Measurements from ENCODE around the gene FPGS.

The FPGS gene

GRCh38 chr9:127810378-127811187 lies 7.9 kb downstream of the FPGS start:
- H4K8ac ChIP-seq (ENCODE audit: low read depth, low read length): no peak overlapping the region
- H2BK120ac ChIP-seq (ENCODE audit: low read depth, low read length): no peak overlapping the region
- no peak overlapping the region for H2AK5ac ChIP-seq (ENCODE audit: low read length)
- H3K23ac ChIP-seq (ENCODE audit: low read length): no peak overlapping the region
- H3K36me3 ChIP-seq (ENCODE audit: control insufficient read depth, insufficient read depth, low read length): peaks cover 7% of the 10 kb centered on the region
- no peak overlapping the region for H3K4me2 ChIP-seq (ENCODE audit: low read length)
- H3K27me3 ChIP-seq (ENCODE audit: insufficient read depth, low read length, poor library complexity): no peaks in the 10 kb centered on the region
- no peak overlapping the region for H2BK5ac ChIP-seq (ENCODE audit: low read length)
- no peak overlapping the region for H3K56ac ChIP-seq (ENCODE audit: low read length)
- no peaks in the 10 kb centered on the region for H3K79me1 ChIP-seq (ENCODE audit: low read length)
- no peak overlapping the region for H4K5ac ChIP-seq (ENCODE audit: low read length)
- H3K4me1 ChIP-seq (ENCODE audit: control insufficient read depth, low read depth, low read length): no peaks in the 10 kb centered on the region
- no peak overlapping the region for H3K27ac ChIP-seq (ENCODE audit: low read depth, low read length)
- DNase-seq: no peak
- peak overlapping the region; percentile 56 for H3K9ac ChIP-seq (ENCODE audit: low read length)
- WGBS (ENCODE audit: extremely low coverage, insufficient coverage, low lambda C conversion rate): no CpG with 5 or more reads among the region's 10 CpGs
- no peak overlapping the region for H3K4ac ChIP-seq (ENCODE audit: low read depth, low read length)
- H3K79me2 ChIP-seq (ENCODE audit: control insufficient read depth, insufficient read depth, low read length): no peaks in the 10 kb centered on the region
- no peak overlapping the region for H3K18ac ChIP-seq (ENCODE audit: low read length)
- H2BK15ac ChIP-seq (replicated peaks; ENCODE audit: low read depth): no peak overlapping the region
- no peak overlapping the region for H3K4me3 ChIP-seq (ENCODE audit: low read length)

GRCh38 chr9:127812011-127812410 lies 9.3 kb downstream of the FPGS start:
- H3K9ac ChIP-seq (ENCODE audit: low read length): no peak overlapping the region
- no peaks in the 10 kb centered on the region for H3K79me1 ChIP-seq (ENCODE audit: low read length)
- H2BK15ac ChIP-seq (replicated peaks; ENCODE audit: low read depth): no peak overlapping the region
- no peak overlapping the region for H2AK5ac ChIP-seq (ENCODE audit: low read length)
- H3K4ac ChIP-seq (ENCODE audit: low read depth, low read length): no peak overlapping the region
- H3K4me1 ChIP-seq (ENCODE audit: control insufficient read depth, low read depth, low read length): no peaks in the 10 kb centered on the region
- no peak overlapping the region for H4K8ac ChIP-seq (ENCODE audit: low read depth, low read length)
- no peak overlapping the region for H3K4me3 ChIP-seq (ENCODE audit: low read length)
- peaks cover 7% of the 10 kb centered on the region for H3K36me3 ChIP-seq (ENCODE audit: control insufficient read depth, insufficient read depth, low read length)
- no peak overlapping the region for H2BK5ac ChIP-seq (ENCODE audit: low read length)
- H3K56ac ChIP-seq (ENCODE audit: low read length): no peak overlapping the region
- H3K4me2 ChIP-seq (ENCODE audit: low read length): no peak overlapping the region
- H4K5ac ChIP-seq (ENCODE audit: low read length): no peak overlapping the region
- no peak overlapping the region for H2BK120ac ChIP-seq (ENCODE audit: low read depth, low read length)
- no peaks in the 10 kb centered on the region for H3K27me3 ChIP-seq (ENCODE audit: insufficient read depth, low read length, poor library complexity)
- no peaks in the 10 kb centered on the region for H3K79me2 ChIP-seq (ENCODE audit: control insufficient read depth, insufficient read depth, low read length)
- DNase-seq: no peak
- H3K23ac ChIP-seq (ENCODE audit: low read length): no peak overlapping the region
- H3K18ac ChIP-seq (ENCODE audit: low read length): no peak overlapping the region
- H3K27ac ChIP-seq (ENCODE audit: low read depth, low read length): no peak overlapping the region
- WGBS (ENCODE audit: extremely low coverage, insufficient coverage, low lambda C conversion rate): no CpG with 5 or more reads among the region's 6 CpGs

- Histone ChIP-seq H2BK120ac (ENCODE audit: low read depth, low read length) (no peak overlapping the region), H2AK5ac (ENCODE audit: low read length) (no peak overlapping the region), H3K23ac (ENCODE audit: low read length) (no peak overlapping the region), H3K36me3 (ENCODE audit: control insufficient read depth, insufficient read depth, low read length) (peaks cover 7% of the 10 kb centered on the region), H3K4me2 (ENCODE audit: low read length) (no peak overlapping the region), H3K79me2 (ENCODE audit: control insufficient read depth, insufficient read depth, low read length) (no peaks in the 10 kb centered on the region), H3K4ac (ENCODE audit: low read depth, low read length) (no peak overlapping the region), H3K4me3 (ENCODE audit: low read length) (no peak overlapping the region), H3K79me1 (ENCODE audit: low read length) (no peaks in the 10 kb centered on the region), H2BK15ac (replicated peaks; ENCODE audit: low read depth) (no peak overlapping the region), H3K27ac (ENCODE audit: low read depth, low read length) (no peak overlapping the region), H3K56ac (ENCODE audit: low read length) (no peak overlapping the region), H3K9ac (ENCODE audit: low read length) (no peak overlapping the region), H3K27me3 (ENCODE audit: insufficient read depth, low read length, poor library complexity) (no peaks in the 10 kb centered on the region), H4K5ac (ENCODE audit: low read length) (no peak overlapping the region), H4K8ac (ENCODE audit: low read depth, low read length) (no peak overlapping the region), H3K18ac (ENCODE audit: low read length) (no peak overlapping the region), H2BK5ac (ENCODE audit: low read length) (no peak overlapping the region), H3K4me1 (ENCODE audit: control insufficient read depth, low read depth, low read length) (no peaks in the 10 kb centered on the region)
- DNase-seq: no peak
- no CpG with 5 or more reads among the region's 19 CpGs for WGBS (ENCODE audit: extremely low coverage, insufficient coverage, low lambda C conversion rate)
These were observed 10.4 kb downstream of the FPGS start for GRCh38 chr9:127812936-127813675.

GRCh38 chr9:127813686-127814226 lies 11.1 kb downstream of the FPGS start:
- Histone ChIP-seq H3K79me1 (ENCODE audit: low read length) (no peaks in the 10 kb centered on the region), H3K23ac (ENCODE audit: low read length) (no peak overlapping the region), H3K4me1 (ENCODE audit: control insufficient read depth, low read depth, low read length) (no peaks in the 10 kb centered on the region), H3K56ac (ENCODE audit: low read length) (no peak overlapping the region), H3K27ac (ENCODE audit: low read depth, low read length) (no peak overlapping the region), H2BK5ac (ENCODE audit: low read length) (no peak overlapping the region), H3K27me3 (ENCODE audit: insufficient read depth, low read length, poor library complexity) (no peaks in the 10 kb centered on the region), H2AK5ac (ENCODE audit: low read length) (no peak overlapping the region), H3K79me2 (ENCODE audit: control insufficient read depth, insufficient read depth, low read length) (no peaks in the 10 kb centered on the region), H3K36me3 (ENCODE audit: control insufficient read depth, insufficient read depth, low read length) (peaks cover 7% of the 10 kb centered on the region), H3K18ac (ENCODE audit: low read length) (no peak overlapping the region), H4K8ac (ENCODE audit: low read depth, low read length) (no peak overlapping the region), H3K4ac (ENCODE audit: low read depth, low read length) (no peak overlapping the region), H3K4me2 (ENCODE audit: low read length) (no peak overlapping the region), H2BK15ac (replicated peaks; ENCODE audit: low read depth) (no peak overlapping the region), H2BK120ac (ENCODE audit: low read depth, low read length) (no peak overlapping the region), H3K4me3 (ENCODE audit: low read length) (no peak overlapping the region), H4K5ac (ENCODE audit: low read length) (no peak overlapping the region), H3K9ac (ENCODE audit: low read length) (no peak overlapping the region)
- no peak for DNase-seq
- WGBS (ENCODE audit: extremely low coverage, insufficient coverage, low lambda C conversion rate): no CpG with 5 or more reads among the region's 9 CpGs

- H3K56ac ChIP-seq (ENCODE audit: low read length): no peak overlapping the region
- H3K36me3 ChIP-seq (ENCODE audit: control insufficient read depth, insufficient read depth, low read length): peaks cover 7% of the 10 kb centered on the region
- DNase-seq: no peak
These were observed 12.2 kb downstream of the FPGS start for GRCh38 chr9:127814619-127815511.

More at GRCh38 chr9:127814619-127815511, 12.2 kb downstream of the FPGS start:
- Histone ChIP-seq H2BK5ac (ENCODE audit: low read length) (no peak overlapping the region), H2BK120ac (ENCODE audit: low read depth, low read length) (no peak overlapping the region), H3K79me1 (ENCODE audit: low read length) (no peaks in the 10 kb centered on the region), H4K5ac (ENCODE audit: low read length) (no peak overlapping the region), H2BK15ac (replicated peaks; ENCODE audit: low read depth) (no peak overlapping the region), H2AK5ac (ENCODE audit: low read length) (no peak overlapping the region), H3K4me1 (ENCODE audit: control insufficient read depth, low read depth, low read length) (no peaks in the 10 kb centered on the region), H4K8ac (ENCODE audit: low read depth, low read length) (no peak overlapping the region), H3K4ac (ENCODE audit: low read depth, low read length) (no peak overlapping the region), H3K18ac (ENCODE audit: low read length) (no peak overlapping the region), H3K4me3 (ENCODE audit: low read length) (no peak overlapping the region), H3K4me2 (ENCODE audit: low read length) (no peak overlapping the region), H3K27me3 (ENCODE audit: insufficient read depth, low read length, poor library complexity) (no peaks in the 10 kb centered on the region), H3K23ac (ENCODE audit: low read length) (no peak overlapping the region), H3K79me2 (ENCODE audit: control insufficient read depth, insufficient read depth, low read length) (no peaks in the 10 kb centered on the region), H3K27ac (ENCODE audit: low read depth, low read length) (no peak overlapping the region), H3K9ac (ENCODE audit: low read length) (no peak overlapping the region)
- no CpG with 5 or more reads among the region's 11 CpGs for WGBS (ENCODE audit: extremely low coverage, insufficient coverage, low lambda C conversion rate)
